K562 (cell line): ENCODE data around the gene PDHX. TPM values are rescaled to one million over a fixed set of nuclear protein-coding genes. Genes with fewer than 3 reads are reported as not detected.

ENCODE experiments used
- ATF4 ChIP-seq: fragments of 450-650 bp; formaldehyde crosslinking; IDR thresholded peaks from 2 replicates; pipeline ENCODE4 v1.4.0; 2022; ENCODE audit warnings: mild to moderate bottlenecking, moderate library complexity
- CEBPB ChIP-seq: fragments of 450-650 bp; IDR thresholded peaks from 2 replicates; pipeline ENCODE4 v1.6.1; 2016; ENCODE audit warnings: missing genetic modification characterization, missing compliant biosample characterization
- RBM22 ChIP-seq: fragments of 200-400 bp; formaldehyde crosslinking; IDR thresholded peaks from 2 replicates; pipeline ENCODE4 v1.6.1; 2018; ENCODE audit warnings: low read length, low read depth; ENCODE audit not compliant: poor library complexity, severe bottlenecking
- TCF7 ChIP-seq: sonication (generic); IDR thresholded peaks from 2 replicates; pipeline ENCODE4 v1.6.1; 2016; ENCODE audit warnings: antibody characterized with exemption, borderline replicate concordance
- ZNF318 ChIP-seq, 2 experiments: fragments of 450-650 bp; IDR thresholded peaks; 2 replicates each; pipeline ENCODE4 v1.6.1; 2016; ENCODE audit warnings: mild to moderate bottlenecking in 2 of 2, borderline replicate concordance in 1 of 2, low read depth in 1 of 2, moderate library complexity in 1 of 2
- ZNF75A ChIP-seq: fragments of 450-650 bp; formaldehyde crosslinking; IDR thresholded peaks from 2 replicates; pipeline ENCODE4 v1.4.0; 2020; ENCODE audit warnings: mild to moderate bottlenecking
- polyA plus RNA-seq, 8 experiments: library from polyadenylated mRNA; depleted of rRNA in 4 of 8; stranded (reverse) in 5 of 8; unstranded in 3 of 8; fragments of >200 nt; fragmentation: Nextera tagmentation in 2 of 8; fragmentation: Illumina TruSeq in 1 of 8; extraction: Ambion mirVana in 2 of 8; extraction: Trizol in 1 of 8; gene quantifications; 2 replicates each; pipeline versions ENCODE4 v1.2.1 to v1.2.3, GENCODE V29; 2011 to 2014; ENCODE audit warnings: inconsistent platforms in 1 of 8, missing spikeins in 1 of 8
- total RNA-seq, 7 experiments: library from RNA; depleted of rRNA in 6 of 7; stranded (reverse); fragments of >200 nt in 6 of 7; fragmentation: Illumina TruSeq in 2 of 7; extraction: Trizol in 2 of 7; gene quantifications; 2 replicates each; pipeline versions ENCODE4 v1.2.1 to v1.2.3, GENCODE V29; 2011 to 2021; ENCODE audit warnings: low replicate concordance in 1 of 7
- TF ChIP-seq, protein P1 (sequence below): fragments of 450-650 bp; IDR thresholded peaks from 2 replicates; pipeline ENCODE4 v1.6.1; 2016; ENCODE audit warnings: low read depth
- TF ChIP-seq, protein P2 (sequence below): fragments of 250-450 bp; sonication (Bioruptor Pico); IDR thresholded peaks from 2 replicates; pipeline ENCODE4 v1.5.0; 2021

The PDHX gene
- total and polyA plus RNA-seq, 9 of the 15 experiments (the other 6 are each of a cell fraction or from before 2014, with no cell fraction given): 20.8 to 43.5 (median 31.2) TPM

DNA sequence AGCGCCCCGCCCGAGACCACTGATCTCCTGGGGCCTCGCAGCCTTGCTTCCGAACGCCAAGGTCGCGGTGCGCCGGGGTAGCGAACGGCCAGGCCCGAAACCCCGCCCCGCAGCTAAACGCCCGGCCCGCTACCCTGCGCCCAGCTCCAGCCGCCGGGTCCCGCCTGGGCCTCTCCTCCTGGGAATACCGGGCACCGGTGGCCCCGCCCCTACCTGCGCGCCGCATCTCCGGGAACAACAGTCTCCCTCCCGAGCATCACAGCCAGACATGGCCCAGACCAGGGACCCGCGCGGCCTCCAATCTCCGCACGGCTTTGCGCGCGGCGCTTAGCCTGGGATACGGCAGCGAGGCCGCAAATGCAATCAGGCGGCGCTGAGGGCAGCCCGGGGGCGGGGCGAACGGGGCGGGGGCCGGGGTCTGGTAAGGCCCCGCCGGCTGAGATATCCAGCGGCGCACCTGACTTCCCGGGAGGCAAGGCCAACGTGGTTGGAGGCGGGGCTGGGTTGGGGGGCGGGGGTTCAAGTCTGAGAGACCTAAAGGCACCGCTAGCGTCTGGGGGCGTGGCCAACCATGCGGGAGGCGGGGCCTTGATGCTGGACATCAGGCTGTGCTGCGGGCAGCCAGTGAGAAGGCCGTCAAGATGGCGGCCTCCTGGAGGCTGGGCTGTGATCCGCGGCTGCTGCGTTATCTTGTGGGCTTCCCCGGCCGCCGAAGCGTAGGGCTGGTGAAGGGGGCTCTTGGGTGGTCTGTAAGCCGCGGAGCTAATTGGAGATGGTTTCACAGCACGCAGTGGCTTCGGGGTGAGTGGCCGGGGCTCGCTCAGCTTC, at the start of gene PDHX, which contains the start of gene APIP (continued):
- TF ChIP-seq, protein P1, sequence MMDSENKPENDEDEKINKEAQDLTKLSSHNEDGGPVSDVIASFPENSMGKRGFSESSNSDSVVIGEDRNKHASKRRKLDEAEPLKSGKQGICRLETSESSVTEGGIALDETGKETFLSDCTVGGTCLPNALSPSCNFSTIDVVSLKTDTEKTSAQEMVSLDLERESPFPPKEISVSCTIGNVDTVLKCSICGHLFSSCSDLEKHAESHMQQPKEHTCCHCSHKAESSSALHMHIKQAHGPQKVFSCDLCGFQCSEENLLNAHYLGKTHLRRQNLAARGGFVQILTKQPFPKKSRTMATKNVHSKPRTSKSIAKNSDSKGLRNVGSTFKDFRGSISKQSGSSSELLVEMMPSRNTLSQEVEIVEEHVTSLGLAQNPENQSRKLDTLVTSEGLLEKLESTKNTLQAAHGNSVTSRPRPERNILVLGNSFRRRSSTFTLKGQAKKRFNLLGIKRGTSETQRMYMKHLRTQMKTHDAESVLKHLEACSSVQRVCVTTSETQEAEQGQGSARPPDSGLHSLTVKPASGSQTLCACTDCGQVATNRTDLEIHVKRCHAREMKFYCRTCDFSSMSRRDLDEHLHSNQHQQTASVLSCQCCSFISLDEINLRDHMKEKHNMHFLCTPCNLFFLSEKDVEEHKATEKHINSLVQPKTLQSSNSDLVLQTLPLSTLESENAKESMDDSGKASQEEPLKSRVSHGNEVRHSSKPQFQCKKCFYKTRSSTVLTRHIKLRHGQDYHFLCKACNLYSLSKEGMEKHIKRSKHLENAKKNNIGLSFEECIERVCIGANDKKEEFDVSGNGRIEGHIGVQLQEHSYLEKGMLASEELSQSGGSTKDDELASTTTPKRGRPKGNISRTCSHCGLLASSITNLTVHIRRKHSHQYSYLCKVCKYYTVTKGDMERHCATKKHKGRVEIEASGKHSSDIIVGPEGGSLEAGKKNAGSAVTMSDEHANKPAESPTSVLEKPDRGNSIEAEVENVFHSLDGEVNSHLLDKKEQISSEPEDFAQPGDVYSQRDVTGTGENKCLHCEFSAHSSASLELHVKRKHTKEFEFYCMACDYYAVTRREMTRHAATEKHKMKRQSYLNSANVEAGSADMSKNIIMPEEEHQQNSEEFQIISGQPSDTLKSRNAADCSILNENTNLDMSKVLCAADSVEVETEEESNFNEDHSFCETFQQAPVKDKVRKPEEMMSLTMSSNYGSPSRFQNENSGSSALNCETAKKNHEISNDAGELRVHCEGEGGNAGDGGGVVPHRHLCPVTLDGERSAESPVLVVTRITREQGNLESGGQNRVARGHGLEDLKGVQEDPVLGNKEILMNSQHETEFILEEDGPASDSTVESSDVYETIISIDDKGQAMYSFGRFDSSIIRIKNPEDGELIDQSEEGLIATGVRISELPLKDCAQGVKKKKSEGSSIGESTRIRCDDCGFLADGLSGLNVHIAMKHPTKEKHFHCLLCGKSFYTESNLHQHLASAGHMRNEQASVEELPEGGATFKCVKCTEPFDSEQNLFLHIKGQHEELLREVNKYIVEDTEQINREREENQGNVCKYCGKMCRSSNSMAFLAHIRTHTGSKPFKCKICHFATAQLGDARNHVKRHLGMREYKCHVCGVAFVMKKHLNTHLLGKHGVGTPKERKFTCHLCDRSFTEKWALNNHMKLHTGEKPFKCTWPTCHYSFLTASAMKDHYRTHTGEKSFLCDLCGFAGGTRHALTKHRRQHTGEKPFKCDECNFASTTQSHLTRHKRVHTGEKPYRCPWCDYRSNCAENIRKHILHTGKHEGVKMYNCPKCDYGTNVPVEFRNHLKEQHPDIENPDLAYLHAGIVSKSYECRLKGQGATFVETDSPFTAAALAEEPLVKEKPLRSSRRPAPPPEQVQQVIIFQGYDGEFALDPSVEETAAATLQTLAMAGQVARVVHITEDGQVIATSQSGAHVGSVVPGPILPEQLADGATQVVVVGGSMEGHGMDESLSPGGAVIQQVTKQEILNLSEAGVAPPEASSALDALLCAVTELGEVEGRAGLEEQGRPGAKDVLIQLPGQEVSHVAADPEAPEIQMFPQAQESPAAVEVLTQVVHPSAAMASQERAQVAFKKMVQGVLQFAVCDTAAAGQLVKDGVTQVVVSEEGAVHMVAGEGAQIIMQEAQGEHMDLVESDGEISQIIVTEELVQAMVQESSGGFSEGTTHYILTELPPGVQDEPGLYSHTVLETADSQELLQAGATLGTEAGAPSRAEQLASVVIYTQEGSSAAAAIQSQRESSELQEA: no peak
- TF ChIP-seq TCF7: no peak
- TF ChIP-seq ZNF75A: no peak
- TF ChIP-seq ATF4: 0 out of 2 replicates have a peak, but pooled peaks have one; percentile 48
- no peak for TF ChIP-seq RBM22
- no peak for TF ChIP-seq ZNF318 (IDR thresholded peaks at IDR 0.05; ENCODE audit: borderline replicate concordance in 1 of 2, low read depth in 1 of 2)
- TF ChIP-seq, protein P2, sequence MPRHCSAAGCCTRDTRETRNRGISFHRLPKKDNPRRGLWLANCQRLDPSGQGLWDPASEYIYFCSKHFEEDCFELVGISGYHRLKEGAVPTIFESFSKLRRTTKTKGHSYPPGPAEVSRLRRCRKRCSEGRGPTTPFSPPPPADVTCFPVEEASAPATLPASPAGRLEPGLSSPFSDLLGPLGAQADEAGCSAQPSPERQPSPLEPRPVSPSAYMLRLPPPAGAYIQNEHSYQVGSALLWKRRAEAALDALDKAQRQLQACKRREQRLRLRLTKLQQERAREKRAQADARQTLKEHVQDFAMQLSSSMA: no peak
- no peak for TF ChIP-seq CEBPB (tag)
